Activated CD4-positive, alpha-beta memory T cell treated with anti-CD3 and anti-CD28 coated beads for 36 hours (primary cell): ENCODE results near the gene CLDND2. TPM values are rescaled to one million over a fixed set of nuclear protein-coding genes. Genes with fewer than 3 reads are reported as not detected.
"Not testable (repeated sequence)": the region's sequence is repeated elsewhere in the genome, so short reads cannot be mapped to it uniquely, and the experiment has no call there.

Experiments
- CTCF ChIA-PET: fragments of 350-600 bp; sonication (Branson Sonifier 250); formaldehyde crosslinking; loops from one replicate; lab custom pipeline; 2021; ENCODE audit warnings: antibody characterized with exemption, inconsistent platforms; lab: Charles Lee
- POLR2A ChIA-PET: fragments of 350-600 bp; sonication (Branson Sonifier 250); formaldehyde crosslinking; loops from one replicate; lab custom pipeline; 2021; ENCODE audit warnings: antibody characterized with exemption; lab: Charles Lee
- DNase-seq: peaks from one replicate; pipeline ENCODE4 v3.0.0-alpha.2; 2020
- H3K27ac Mint-ChIP-seq: one replicate; pipeline ENCODE4 v1.8.0; 2021; ENCODE audit warnings: mixed read lengths
- H3K27me3 Mint-ChIP-seq: one replicate; pipeline ENCODE4 v1.8.0; 2021; ENCODE audit warnings: mixed read lengths
- H3K36me3 Mint-ChIP-seq: one replicate; pipeline ENCODE4 v1.8.0; 2021; ENCODE audit warnings: mixed read lengths
- H3K4me1 Mint-ChIP-seq: one replicate; pipeline ENCODE4 v1.8.0; 2021; ENCODE audit warnings: low read depth, mixed read lengths
- H3K4me3 Mint-ChIP-seq: one replicate; pipeline ENCODE4 v1.8.0; 2021; ENCODE audit warnings: mild to moderate bottlenecking, mixed read lengths
- H3K9me3 Mint-ChIP-seq: one replicate; pipeline ENCODE4 v1.8.0; 2021; ENCODE audit warnings: mixed read lengths
- intact Hi-C: fragments of 100-400 bp; cut with micrococcal nuclease; formaldehyde crosslinking; loops from one replicate; pipeline ENCODE4 v1.15.1; 2023
- total RNA-seq, 2 experiments: library from RNA; stranded (reverse); gene quantifications; one replicate each; pipeline ENCODE4 v1.2.3, GENCODE V29; 2021

Gene CLDND2, protein sequence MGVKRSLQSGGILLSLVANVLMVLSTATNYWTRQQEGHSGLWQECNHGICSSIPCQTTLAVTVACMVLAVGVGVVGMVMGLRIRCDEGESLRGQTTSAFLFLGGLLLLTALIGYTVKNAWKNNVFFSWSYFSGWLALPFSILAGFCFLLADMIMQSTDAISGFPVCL
- total RNA-seq = 1 to 10 TPM; 2.8 to 4.8 TPM

DNA sequence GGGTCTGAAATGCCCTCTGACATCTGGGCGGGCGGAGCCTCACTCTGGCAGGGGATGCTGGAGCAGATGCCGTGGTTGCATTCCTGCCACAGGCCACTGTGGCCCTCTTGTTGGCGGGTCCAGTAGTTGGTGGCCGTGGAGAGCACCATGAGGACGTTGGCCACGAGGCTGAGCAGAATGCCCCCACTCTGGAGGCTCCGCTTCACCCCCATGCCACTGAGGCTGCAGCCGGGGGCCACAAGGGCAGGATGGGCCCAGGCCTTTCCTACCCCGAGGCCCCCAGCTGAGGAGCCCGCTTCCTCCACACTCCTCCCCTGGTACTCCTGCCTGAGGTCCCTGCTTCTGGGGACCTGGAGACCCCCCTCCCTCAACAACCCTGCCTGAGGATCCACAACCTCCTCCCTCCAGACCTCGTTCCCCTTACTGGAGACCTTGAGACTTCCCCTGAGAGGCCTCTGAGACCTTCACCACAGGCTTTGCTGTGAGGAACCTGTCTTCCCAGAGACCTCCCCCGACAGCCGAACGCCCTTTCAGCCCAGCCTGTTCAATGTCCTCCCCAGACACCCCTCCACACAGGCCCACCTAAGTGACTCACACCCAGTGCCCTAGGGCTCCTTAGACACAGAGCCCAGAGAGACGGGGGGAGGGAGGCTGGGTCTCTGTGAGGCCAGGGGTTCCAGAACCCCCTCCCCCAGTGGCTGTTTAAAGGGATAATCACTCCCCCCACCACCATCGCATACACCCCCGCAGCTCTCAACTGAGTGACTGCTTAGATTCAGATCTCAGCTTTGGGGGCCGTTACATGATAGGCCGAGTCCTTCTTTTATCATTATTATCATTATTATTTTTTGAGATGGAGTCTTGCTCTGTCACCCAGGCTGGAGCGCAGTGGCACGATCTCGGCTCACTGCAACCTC, at the start of gene CLDND2:
TSS of gene CLDND2 (minus strand) at position 638 of the 917 bp plus-strand sequence. CDS start at position 212, 426 bp downstream.
- no peak for DNase-seq
- Mint-ChIP-seq H3K36me3 (peaks cover 26% of the 10 kb centered on the region), H3K27me3 (no peaks in the 10 kb centered on the region), H3K27ac (peak within 1 kb of the TSS; percentile 96), H3K4me3 (peak within 1 kb of the TSS; percentile 99), H3K9me3 (no peaks in the 10 kb centered on the region), H3K4me1 (peaks cover 57% of the 10 kb centered on the region)
- ChIA-PET POLR2A (interaction anchor here (1.1 to 2.9 kb wide), 3 partner anchors 26 to 80 kb away, joined by 3 to 22 read pairs (median 5); no protein-coding TSS in a partner anchor), CTCF (interaction anchor here (1.6 kb wide), 1 partner anchor 26 kb away, joined by 12 read pairs; no protein-coding TSS in a partner anchor)
- intact Hi-C loops = no loop called here

DNA sequence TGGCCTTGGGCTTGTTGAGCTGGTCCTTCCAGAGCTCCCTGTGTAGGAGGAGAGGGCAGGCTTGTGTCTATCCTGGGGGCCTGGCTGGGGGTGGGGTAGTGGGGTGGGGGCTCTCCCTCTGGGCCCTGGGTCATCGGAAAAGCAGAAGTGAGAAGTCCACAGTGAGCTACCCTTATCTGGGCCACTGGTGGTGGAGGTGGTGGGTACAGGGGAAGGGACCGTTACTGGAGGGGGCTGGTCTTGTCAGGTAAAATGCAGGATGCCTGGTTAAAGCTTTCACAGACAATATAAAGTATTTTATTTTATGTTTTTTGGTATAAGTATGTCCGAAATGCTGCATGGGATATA, 49.0 kb upstream of the CLDND2 start:
- no peak overlapping the region for H3K4me3 Mint-ChIP-seq
- DNase-seq = no peak
- ChIA-PET POLR2A (interaction anchor here (1.3 to 1.6 kb wide), 3 partner anchors 22 to 24 kb away, joined by 3 to 8 read pairs (median 4); no protein-coding TSS in a partner anchor), CTCF (interaction anchor here (1.0 to 8.3 kb wide), 8 partner anchors 17 to 243 kb away, joined by 3 to 74 read pairs (median 6); no protein-coding TSS in a partner anchor)
- peaks cover 21% of the 10 kb centered on the region for H3K4me1 Mint-ChIP-seq
- peak overlapping the region; percentile 38 for H3K27ac Mint-ChIP-seq
- H3K9me3 Mint-ChIP-seq = no peaks in the 10 kb centered on the region
- intact Hi-C loops = no loop called here
- peaks cover 15% of the 10 kb centered on the region for H3K27me3 Mint-ChIP-seq
- no peaks in the 10 kb centered on the region for H3K36me3 Mint-ChIP-seq

DNA sequence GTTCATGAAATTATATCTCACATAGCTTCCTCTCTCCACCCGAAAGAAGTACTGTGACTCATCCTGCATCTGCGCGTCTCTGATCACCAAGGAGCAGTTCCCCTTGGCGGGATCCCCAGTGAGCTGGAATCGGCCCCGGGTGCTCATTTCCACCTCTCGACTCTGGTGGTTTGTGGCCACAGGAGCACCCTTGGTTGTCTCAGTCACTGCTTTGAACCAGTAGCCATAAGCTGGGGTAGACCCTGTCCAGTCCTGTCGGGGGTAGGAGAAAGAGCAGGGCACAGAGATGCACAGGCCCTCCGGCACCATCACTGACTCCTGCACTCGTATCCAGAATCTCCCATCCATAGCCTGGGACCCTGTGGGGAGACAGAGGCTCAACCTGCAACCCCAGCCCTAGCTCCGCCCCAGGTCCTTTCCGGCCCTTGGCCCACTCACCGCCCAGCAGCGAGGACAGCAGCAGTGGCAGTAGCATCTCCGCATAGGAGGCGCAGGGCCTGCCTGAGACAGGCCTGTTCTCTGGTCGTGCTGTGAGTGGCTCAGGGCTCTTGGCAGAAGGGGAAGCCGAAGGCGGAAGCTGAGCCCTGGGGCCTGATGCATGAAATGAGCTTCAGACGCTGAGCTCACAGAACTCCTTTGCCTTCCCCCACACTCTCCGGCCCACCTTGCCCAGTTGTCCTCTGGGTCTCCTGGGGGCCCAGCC, 48.5 kb upstream of the CLDND2 start, which contains the start of gene SIGLEC10:
TSS of gene SIGLEC10 (minus strand) at position 536 of the 703 bp plus-strand sequence. CDS start at position 475, 61 bp downstream.
- H3K36me3 Mint-ChIP-seq = no peaks in the 10 kb centered on the region
- peaks cover 21% of the 10 kb centered on the region for H3K4me1 Mint-ChIP-seq
- POLR2A ChIA-PET = interaction anchor here (1.5 to 1.6 kb wide), 2 partner anchors 21 to 23 kb away, joined by 3 to 8 read pairs; no protein-coding TSS in a partner anchor
- peaks cover 15% of the 10 kb centered on the region for H3K27me3 Mint-ChIP-seq
- intact Hi-C loops = no loop called here
- peak within 1 kb of the TSS; percentile 38 for H3K27ac Mint-ChIP-seq
- peak; percentile 72 for DNase-seq
- H3K4me3 Mint-ChIP-seq = no peak within 1 kb of the TSS
- CTCF ChIA-PET = interaction anchor here (0.6 to 8.3 kb wide), 10 partner anchors 17 to 244 kb away, joined by 3 to 74 read pairs (median 5); no protein-coding TSS in a partner anchor
- no peaks in the 10 kb centered on the region for H3K9me3 Mint-ChIP-seq

DNA sequence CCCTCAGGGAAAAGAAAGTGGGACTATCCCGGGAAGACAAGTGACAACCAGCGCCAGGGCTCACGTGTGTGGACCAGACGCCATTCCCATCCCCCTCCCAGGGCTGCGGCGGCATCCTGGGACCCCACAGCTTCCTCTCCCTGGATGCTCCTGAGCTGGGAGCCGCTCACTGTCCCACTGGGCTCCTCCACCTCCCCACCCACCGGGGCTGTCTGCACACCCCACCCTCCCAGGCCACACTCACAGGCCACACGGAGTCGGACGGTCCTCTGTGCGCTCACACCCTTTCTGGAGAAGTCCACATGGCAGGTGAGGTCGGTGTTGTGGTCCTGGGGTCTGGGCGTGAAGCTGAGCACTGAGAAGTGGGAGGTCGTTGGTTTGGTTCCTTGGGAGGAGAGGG, 47.6 kb upstream of the CLDND2 start:
- intact Hi-C loops, H3K36me3 Mint-ChIP-seq, H3K27ac Mint-ChIP-seq, DNase-seq, POLR2A ChIA-PET, H3K4me3 Mint-ChIP-seq, H3K9me3 Mint-ChIP-seq: not testable (repeated sequence)
- CTCF ChIA-PET = interaction anchor here (0.9 to 1.9 kb wide), 3 partner anchors 18 to 241 kb away, joined by 4 to 8 read pairs (median 4); no protein-coding TSS in a partner anchor
- H3K27me3 Mint-ChIP-seq = peaks cover 17% of the 10 kb centered on the region
- H3K4me1 Mint-ChIP-seq = peaks cover 18% of the 10 kb centered on the region

DNA sequence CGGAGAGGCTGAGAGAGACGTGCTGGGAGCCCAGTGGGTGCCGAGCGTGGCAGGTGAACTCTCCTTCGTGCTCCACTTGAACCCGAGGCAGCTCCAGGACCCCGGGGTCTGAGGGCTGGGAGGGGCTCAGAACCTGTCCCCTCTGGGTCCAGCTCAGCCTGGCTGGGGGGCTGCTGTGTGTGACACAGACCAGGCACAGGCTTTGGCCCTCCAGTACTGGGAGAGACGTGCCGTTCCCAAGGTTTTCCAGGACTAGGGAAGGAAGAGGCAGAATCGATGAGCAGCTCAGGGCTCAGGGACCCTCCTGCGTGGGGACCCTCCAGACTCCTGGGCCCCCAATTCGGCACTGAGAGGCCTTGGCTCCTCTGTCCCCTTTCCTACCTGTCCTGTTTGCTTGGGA, 46.4 kb upstream of the CLDND2 start:
- no peak overlapping the region for H3K27ac Mint-ChIP-seq
- H3K4me3 Mint-ChIP-seq = no peak overlapping the region
- no peak for DNase-seq
- ChIA-PET POLR2A (no interaction called here), CTCF (interaction anchor here (1.5 kb wide), 1 partner anchor 17 kb away, joined by 6 read pairs; no protein-coding TSS in a partner anchor)
- H3K4me1 Mint-ChIP-seq = peaks cover 18% of the 10 kb centered on the region
- no peaks in the 10 kb centered on the region for H3K36me3 Mint-ChIP-seq
- intact Hi-C loops = no loop called here
- peaks cover 15% of the 10 kb centered on the region for H3K27me3 Mint-ChIP-seq
- no peaks in the 10 kb centered on the region for H3K9me3 Mint-ChIP-seq

DNA sequence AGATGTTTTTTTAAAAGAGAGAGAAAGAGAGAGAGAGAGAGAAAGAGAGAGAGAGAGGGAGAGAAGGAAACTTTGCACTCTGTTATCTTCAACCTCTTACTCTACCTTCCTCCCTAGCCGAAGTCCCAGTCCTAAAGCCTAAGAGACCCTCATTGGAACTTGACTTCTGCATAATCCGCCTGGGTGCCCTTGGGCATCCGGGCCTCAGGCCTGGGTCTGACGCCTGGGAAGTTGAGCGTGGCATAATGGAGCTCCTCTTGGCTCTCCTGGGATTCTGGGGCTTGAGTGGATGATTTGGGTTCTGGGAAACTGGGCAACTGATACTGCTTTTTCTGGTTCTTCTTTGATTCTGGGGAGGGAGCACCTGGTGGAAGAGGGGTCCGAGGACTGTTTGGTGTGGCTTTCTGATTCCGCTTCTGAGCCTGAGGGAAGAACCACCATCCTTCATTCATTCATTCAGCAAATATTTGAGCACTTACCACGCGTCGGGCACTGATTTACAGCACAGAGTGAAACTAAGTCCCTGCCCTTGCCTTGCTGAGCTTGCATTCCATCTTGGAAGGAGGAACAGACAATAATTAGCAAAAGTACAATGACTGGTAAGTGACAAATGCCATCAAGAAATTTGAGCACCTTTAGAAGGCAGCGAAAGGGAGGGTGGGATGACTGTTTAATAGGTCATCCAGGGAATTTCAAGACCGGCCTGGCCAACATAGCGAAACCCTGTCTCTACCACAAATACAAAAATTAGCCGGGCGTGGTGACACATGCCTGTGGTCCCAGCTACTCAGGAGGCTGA, 42.3 kb upstream of the CLDND2 start:
- ChIA-PET POLR2A (interaction anchor here (0.6 kb wide), 1 partner anchor 22 kb away, joined by 3 read pairs; no protein-coding TSS in a partner anchor), CTCF (no interaction called here)
- Mint-ChIP-seq H3K9me3 (no peaks in the 10 kb centered on the region), H3K36me3 (no peaks in the 10 kb centered on the region), H3K4me3 (no peak overlapping the region), H3K27ac (no peak overlapping the region), H3K27me3 (peaks cover 7% of the 10 kb centered on the region), H3K4me1 (peaks cover 7% of the 10 kb centered on the region)
- intact Hi-C loops = no loop called here
- no peak for DNase-seq

DNA sequence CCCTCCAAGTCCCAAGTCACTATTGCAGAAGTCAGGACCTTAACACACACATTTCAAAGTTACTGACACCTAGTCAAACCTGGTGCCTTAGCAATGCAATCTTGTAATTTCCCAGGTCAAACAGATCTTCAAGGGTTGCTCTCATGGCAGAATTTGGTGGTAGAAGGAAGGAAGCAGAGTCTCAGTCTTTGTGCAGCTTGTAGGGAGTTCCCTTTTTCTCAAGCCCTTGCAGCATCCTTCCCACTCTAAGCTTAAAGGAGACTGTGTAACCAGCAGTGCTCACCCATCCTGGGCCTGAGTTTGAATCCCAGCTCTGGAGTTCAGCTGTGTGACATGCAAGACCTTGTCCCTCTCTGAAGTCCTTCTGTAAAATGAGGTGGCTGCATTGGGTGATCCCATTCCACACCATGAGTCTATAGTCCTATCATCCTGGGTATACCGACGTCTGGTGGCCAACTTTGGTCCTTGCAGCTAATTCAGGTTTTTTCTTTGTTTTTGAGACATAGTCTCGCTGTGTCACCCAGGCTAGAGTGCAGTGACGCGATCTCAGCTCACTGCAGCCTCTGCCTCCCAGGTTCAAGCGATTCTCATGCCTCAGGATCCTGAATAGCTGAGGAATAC, 38.8 kb upstream of the CLDND2 start:
- Mint-ChIP-seq H3K27me3 (peaks cover 5% of the 10 kb centered on the region), H3K27ac (no peak overlapping the region), H3K36me3 (peaks cover 13% of the 10 kb centered on the region), H3K4me1 (peaks cover 7% of the 10 kb centered on the region), H3K9me3 (peaks cover 12% of the 10 kb centered on the region), H3K4me3 (no peak overlapping the region)
- ChIA-PET POLR2A (no interaction called here), CTCF (interaction anchor here (0.7 to 3.7 kb wide), 13 partner anchors 9 to 249 kb away, joined by 3 to 30 read pairs (median 4); partner anchors contain the start of genes NKG7 and VSIG10L)
- peak; percentile 56 for DNase-seq
- intact Hi-C loops = loop anchor here (1.0 kb wide), 1 partner anchor 68 kb away; no protein-coding TSS in a partner anchor

DNA sequence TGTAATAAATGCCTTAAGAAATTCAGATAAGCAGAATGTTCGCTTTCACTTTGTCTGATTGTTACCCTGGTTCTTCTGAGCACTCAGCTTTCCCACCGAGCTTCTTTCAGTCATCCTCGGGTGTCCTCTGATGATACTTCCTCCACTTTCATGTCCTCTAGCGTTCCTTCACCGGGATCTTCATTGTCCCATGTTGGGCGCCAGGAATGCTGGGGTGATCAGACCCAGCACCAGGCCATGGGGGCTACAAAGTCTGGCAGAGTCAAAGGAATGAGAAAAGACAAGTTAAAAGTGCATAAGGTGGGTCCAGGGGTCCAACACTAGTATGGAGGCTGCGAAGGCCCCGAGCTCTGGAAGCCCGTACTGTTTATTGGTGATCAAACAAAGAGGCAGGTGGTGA, 33.3 kb upstream of the CLDND2 start:
- no peaks in the 10 kb centered on the region for H3K27me3 Mint-ChIP-seq
- H3K27ac Mint-ChIP-seq = no peak overlapping the region
- H3K4me3 Mint-ChIP-seq = no peak overlapping the region
- POLR2A ChIA-PET = no interaction called here
- peaks cover 26% of the 10 kb centered on the region for H3K36me3 Mint-ChIP-seq
- CTCF ChIA-PET = interaction anchor here (4.1 kb wide), 1 partner anchor 18 kb away, joined by 13 read pairs; no protein-coding TSS in a partner anchor
- peaks cover 3% of the 10 kb centered on the region for H3K4me1 Mint-ChIP-seq
- no peak for DNase-seq
- peaks cover 25% of the 10 kb centered on the region for H3K9me3 Mint-ChIP-seq
- intact Hi-C loops = no loop called here

DNA sequence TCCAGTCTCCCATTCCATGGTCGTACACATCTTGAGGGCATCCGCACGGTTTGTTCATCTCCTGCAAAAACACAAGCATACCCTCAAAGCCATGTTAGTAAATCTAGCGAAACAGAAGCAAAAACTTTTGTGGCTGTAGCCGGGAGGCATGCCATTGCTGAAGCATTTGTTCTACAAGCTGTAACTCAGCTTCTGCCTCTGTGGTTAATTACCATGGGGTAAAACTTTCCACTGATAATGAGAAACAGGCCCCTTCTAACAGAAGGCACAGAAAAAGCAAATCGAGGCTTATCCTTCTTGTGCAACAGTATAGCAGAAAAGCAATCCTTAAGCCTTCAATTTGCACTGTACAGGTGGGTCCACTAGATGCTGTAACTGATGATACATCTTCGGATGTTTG, 31.1 kb upstream of the CLDND2 start:
- DNase-seq, POLR2A ChIA-PET, H3K4me3 Mint-ChIP-seq, H3K27me3 Mint-ChIP-seq, H3K27ac Mint-ChIP-seq: not testable (repeated sequence)
- H3K36me3 Mint-ChIP-seq = peaks cover 29% of the 10 kb centered on the region
- peaks cover 12% of the 10 kb centered on the region for H3K4me1 Mint-ChIP-seq
- intact Hi-C loops = loop anchor here (10.0 kb wide), 1 partner anchor 195 kb away; no protein-coding TSS in a partner anchor
- CTCF ChIA-PET = interaction anchor here (0.9 to 7.7 kb wide), 6 partner anchors 18 to 257 kb away, joined by 3 to 54 read pairs (median 13); no protein-coding TSS in a partner anchor
- peaks cover 25% of the 10 kb centered on the region for H3K9me3 Mint-ChIP-seq

DNA sequence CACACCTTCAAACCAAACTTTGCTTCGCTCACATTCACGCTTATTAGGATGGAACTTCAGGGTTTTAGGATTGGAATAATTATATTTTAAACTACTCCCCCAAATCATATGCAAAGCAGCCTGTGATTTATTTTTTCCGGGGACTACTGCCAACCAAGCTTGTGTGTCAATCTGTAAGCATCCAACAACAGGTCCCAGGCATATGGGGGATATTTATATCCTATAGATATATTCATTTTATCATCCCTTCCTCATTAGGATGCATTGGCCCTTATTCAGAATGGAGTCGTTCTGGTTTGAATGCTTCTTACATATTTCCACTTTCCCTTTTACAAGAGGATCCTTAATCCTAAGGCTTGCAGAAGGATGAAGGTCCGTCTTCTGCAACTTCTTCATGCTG, 30.4 kb upstream of the CLDND2 start:
- no peaks in the 10 kb centered on the region for H3K27me3 Mint-ChIP-seq
- H3K36me3 Mint-ChIP-seq = peaks cover 33% of the 10 kb centered on the region
- H3K9me3 Mint-ChIP-seq = peaks cover 25% of the 10 kb centered on the region
- H3K4me3 Mint-ChIP-seq = no peak overlapping the region
- ChIA-PET CTCF (interaction anchor here (0.6 to 7.7 kb wide), 14 partner anchors 9 to 262 kb away, joined by 3 to 54 read pairs (median 6); partner anchors contain the start of genes SIGLEC10 and VSIG10L), POLR2A (no interaction called here)
- no peak overlapping the region for H3K27ac Mint-ChIP-seq
- intact Hi-C loops = loop anchor here (10.0 kb wide), 1 partner anchor 196 kb away; no protein-coding TSS in a partner anchor
- peaks cover 14% of the 10 kb centered on the region for H3K4me1 Mint-ChIP-seq
- DNase-seq = no peak
